Stimulated activated CD8-positive, alpha-beta memory T cell treated with anti-CD3 and anti-CD28 coated beads, Interleukin-12 subunit alpha, Interleukin-12 subunit beta, amount 100 ng/mL, for 1 hour (primary cell): Measurements from ENCODE around the gene FTO.

Experiments used
- DNase-seq: peaks from one replicate; pipeline ENCODE4 v3.0.0-alpha.2; 2020; ENCODE audit warnings: low read depth

FTO gene

GRCh38 chr16:53966821-53967571 lies 263.0 kb downstream of the FTO start:
- DNase-seq: no peak

- no peak for DNase-seq
Measured at GRCh38 chr16:53967572-53967971, 263.6 kb downstream of the FTO start.

- DNase-seq: no peak
Measured at GRCh38 chr16:53968454-53968853, 264.5 kb downstream of the FTO start.

GRCh38 chr16:53968896-53969295 lies 264.9 kb downstream of the FTO start:
- no peak for DNase-seq

- no peak for DNase-seq
Measured at GRCh38 chr16:53971616-53972015, 267.7 kb downstream of the FTO start.

- DNase-seq: no peak
Measured at GRCh38 chr16:53973021-53973420, 269.1 kb downstream of the FTO start.

- DNase-seq: no peak
Measured at GRCh38 chr16:53974484-53975080, 270.6 kb downstream of the FTO start.

GRCh38 chr16:53980675-53981074 lies 276.7 kb downstream of the FTO start:
- DNase-seq: no peak

- DNase-seq: no peak
Measured at GRCh38 chr16:53982631-53983042, 278.7 kb downstream of the FTO start.

- no peak for DNase-seq
Measured at GRCh38 chr16:53984936-53985335, 281.0 kb downstream of the FTO start.

- no peak for DNase-seq
Measured at GRCh38 chr16:53985861-53986260, 281.9 kb downstream of the FTO start.

- DNase-seq: no peak
Measured at GRCh38 chr16:53986793-53987192, 282.8 kb downstream of the FTO start.

- DNase-seq: no peak
Measured at GRCh38 chr16:53988136-53988535, 284.2 kb downstream of the FTO start.

- no peak for DNase-seq
Measured at GRCh38 chr16:53989597-53989996, 285.6 kb downstream of the FTO start.

GRCh38 chr16:53991754-53992378 lies 287.9 kb downstream of the FTO start:
- DNase-seq: no peak

- no peak for DNase-seq
Measured at GRCh38 chr16:53995378-53995777, 291.4 kb downstream of the FTO start.

GRCh38 chr16:53996961-53997360 lies 293.0 kb downstream of the FTO start:
- no peak for DNase-seq

GRCh38 chr16:53998024-53998810 lies 294.3 kb downstream of the FTO start:
- no peak for DNase-seq

- DNase-seq: no peak
Measured at GRCh38 chr16:53998966-53999522, 295.1 kb downstream of the FTO start.

- DNase-seq: no peak
Measured at GRCh38 chr16:53999841-54000240, 295.9 kb downstream of the FTO start.

- no peak for DNase-seq
Measured at GRCh38 chr16:54000361-54000760, 296.4 kb downstream of the FTO start.

GRCh38 chr16:54006693-54007092 lies 302.7 kb downstream of the FTO start:
- DNase-seq: no peak
